HG02798 (cell line): ENCODE data around the gene UCP3.
A peak's percentile ranks its signal among the peaks of the same experiment; 100 is the strongest.

Source experiments
- ATAC-seq: cut with Tn5 transposase; IDR thresholded peaks from one replicate; pipeline ENCODE4 v1.9.1; 2021; ENCODE audit warnings: mild to moderate bottlenecking; ENCODE audit not compliant: unreplicated experiment, poor library complexity

The UCP3 gene

DNA sequence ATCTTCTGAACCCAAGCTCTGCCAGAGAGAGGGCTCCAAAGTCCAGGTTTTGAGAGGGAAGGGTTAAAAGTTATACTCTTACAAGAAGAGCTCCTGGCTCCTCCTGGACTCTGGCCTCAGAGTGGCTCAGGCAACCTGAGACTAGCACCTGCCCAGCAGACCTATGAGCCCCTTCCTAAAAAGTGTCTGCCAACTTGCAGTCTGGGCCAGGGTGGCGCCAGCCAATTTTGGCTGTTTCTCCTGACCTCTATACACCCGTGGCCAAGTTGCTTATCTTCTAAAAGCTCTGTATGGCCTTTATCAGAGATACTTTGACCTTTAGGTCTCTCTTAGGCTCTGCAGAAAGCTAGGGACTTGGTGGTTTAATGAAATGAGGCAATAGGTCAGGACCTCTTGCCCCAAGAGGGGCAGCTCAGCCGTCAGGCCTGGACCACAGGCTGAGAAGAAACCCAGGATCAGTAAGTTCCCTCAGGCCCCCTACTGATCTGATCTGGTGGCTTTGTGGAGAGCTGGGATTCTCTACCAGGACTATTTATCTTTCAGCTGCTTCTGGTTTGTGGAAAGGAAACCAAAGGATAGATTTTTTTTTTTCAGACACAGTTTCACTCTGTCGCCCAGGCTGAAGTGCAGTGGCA lies 10.3 kb upstream of the UCP3 start:
- ATAC-seq: no peak

DNA sequence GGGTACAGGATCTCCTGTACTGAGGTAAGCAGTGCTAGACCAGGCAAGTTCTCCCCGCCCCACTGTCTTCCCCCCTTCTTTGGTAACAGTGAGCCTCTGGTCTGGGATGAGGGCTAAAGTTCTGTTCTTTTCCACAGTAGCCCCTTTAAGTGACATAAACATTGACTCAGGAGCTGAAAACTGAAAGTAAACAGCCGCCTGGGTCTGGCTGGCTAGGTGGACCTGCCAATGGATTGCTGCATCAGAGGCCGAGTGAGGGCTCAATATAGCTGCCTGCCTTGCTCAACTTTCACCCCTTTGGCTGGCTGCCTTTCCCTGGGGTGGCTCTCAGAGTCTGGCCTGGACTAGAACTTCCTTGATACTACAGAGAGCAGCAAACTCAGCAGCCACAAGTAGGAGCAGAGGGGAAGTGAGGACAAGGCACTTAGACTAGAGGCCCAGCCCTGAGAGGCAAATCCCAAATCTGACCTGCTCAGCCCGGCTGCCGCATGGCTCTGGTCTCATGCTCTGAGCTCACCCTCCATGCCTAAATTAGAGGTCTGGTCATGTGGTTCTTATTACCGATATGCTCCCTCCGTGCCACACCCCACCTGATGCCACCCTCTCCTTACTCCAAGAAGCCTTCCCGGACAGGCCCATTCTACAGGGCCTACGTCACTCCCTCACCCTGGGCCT lies 9.6 kb upstream of the UCP3 start:
- ATAC-seq: no peak

DNA sequence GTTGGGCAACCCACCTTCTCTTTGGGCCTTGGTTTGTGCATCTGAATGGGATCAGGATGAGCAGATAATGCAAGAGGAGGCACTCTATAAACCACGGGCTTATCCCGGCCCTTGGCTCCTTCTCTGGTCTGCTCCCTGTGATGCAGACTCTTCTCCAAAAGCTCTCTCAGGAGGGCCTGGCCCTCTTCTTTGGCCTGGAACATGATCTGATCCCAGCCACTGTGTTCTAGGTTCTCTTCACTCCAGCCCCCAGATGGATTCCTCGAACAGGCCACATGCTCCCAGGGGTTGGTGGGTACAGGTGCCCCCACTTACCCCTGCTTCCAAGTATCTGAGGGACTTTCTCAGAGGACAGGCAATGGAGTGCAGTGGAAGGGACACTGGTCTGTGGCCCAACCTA lies 8.7 kb upstream of the UCP3 start:
- ATAC-seq: no peak

DNA sequence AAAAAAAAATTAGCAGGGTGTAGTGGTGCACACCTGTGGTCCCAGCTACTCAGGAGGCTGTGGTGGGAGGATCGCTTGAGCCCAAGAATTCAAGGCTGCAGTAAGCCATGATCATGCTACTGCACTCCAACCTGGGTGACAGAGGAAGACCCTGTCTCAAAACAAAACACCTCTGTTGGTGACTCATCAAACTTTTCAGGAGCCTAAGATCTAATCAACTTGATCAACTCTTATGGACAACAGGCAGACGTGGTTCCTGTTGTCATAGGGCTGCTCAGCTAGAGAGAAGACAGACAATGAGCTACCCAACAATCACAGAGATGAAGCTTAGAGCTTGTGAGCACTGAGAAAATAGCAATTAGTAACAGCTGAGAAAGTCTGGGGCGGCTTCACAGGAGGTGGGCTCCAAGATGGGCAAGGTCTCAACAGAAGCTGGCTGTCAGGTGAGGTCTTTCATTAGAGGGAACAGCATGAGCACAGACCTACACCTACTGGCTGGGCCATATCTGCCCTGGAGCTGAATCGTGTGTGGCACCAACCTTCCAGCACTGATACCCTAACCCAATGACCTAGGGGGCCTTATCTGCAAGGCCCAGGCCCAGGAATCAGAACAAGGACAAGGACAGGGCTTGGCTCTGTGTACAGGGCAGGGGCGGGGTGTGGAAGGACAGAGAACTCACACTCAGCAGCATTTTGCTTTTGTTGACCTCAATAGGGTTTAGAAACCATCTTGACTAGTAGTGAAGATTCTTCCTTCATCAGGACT lies 7.2 kb upstream of the UCP3 start:
- ATAC-seq: no peak

DNA sequence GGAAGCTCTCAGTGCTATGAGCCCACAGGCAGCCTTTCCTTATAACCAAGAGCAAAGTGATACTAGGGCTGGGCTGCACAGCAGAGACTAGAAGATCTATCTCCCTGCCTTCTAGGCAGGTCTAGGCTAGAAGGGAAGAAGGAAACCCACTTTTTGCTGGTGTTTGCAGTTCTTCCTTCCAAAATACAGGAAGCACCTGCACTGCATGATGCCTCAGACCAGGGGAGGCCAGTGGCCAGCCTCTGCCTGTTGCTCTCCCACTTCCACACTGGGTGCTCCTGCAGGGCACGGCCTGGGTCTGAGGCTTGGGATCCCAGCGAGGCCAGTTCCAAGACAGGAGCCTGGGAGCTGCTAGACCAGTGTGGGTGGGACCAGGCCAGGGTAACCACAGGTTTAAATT lies 6.0 kb upstream of the UCP3 start:
- no peak for ATAC-seq

DNA sequence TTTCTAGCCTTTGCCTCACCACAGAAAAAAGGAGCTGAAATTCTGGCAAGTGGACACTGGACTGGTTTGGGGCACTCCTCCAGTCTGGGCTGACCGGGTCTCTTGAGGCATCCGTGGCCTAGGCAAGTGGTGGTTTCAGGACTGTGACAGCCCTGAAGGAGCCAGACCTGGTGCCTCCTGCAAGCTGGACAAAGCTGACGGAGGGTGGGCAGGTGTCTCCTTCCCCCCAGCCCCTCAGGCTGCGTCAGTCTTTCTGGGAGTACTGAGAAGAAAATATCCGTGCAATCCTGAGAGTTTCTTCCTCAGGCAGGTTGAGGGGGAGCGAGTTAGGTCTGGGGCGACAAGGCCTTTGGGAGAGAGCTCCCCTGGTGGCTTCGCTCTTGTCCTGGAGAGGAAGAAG lies 4.3 kb upstream of the UCP3 start:
- no peak for ATAC-seq

DNA sequence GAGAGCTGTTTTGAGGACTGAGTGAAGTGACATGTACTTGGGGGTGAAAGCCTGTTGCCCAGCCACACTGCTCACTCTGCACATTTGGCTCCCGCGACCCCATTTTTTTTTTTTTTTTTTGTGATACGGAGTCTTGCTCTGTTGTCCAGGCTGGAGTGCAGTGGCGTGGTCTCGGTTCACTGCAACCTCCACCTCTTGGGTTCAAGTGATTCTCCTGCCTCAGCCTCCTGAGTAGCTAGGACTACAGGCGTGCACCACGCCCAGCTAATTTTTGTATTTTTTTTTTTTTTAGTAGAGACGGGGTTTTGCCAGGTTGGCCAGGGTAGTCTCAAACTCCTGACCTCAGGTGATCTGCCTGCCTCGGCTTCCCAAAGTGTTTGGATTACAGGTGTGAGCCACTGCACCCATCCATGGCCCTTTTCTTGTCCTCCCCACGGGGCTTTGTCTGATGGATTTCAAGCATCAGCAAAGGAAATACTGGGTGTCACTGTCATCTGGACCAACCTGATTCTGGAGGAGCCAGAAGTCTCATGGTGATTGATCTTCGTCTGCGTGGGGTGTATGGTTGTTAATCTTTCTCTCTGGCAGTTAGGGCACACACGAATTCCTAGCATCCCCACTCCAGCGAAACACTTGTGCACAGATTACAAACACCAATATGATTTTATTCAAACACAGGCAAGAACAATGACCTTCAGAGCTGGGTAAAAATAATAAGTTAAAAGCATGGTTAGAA lies 3.4 kb upstream of the UCP3 start:
- ATAC-seq: no peak

DNA sequence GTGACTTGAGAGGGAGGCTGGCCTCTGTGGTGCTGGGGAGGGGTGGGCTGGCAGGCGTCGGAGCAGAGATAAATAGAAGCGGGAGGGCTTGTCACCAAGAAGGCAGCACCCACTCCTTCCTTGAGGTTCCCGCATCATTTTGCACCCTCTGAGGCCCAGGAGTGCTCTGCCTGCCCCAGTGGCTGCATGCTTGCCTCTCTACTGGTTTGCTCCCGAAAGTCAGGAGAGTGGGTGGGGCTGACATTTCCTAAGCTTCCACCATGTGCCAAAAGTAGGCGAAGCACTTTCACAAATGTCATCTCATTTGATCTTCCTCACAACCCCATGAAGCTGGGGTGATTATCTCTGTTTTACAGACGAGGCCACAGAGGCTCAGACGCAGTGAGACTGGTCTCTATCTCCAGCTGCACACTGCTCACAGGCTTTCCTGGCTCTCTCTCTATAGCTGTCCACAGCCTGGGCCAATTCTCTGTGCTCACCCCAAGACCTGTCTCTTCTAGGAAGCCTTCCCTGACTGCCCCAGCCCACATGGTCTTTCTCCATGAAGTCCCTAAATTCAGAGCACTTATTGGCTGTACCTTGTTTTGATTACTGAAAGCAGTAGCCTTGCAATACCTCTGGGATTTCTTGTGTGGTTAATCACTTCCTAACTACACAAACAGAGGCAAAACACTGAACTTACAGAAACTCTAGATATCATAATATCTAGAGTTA lies 2.6 kb upstream of the UCP3 start:
- peak; percentile 64 for ATAC-seq

DNA sequence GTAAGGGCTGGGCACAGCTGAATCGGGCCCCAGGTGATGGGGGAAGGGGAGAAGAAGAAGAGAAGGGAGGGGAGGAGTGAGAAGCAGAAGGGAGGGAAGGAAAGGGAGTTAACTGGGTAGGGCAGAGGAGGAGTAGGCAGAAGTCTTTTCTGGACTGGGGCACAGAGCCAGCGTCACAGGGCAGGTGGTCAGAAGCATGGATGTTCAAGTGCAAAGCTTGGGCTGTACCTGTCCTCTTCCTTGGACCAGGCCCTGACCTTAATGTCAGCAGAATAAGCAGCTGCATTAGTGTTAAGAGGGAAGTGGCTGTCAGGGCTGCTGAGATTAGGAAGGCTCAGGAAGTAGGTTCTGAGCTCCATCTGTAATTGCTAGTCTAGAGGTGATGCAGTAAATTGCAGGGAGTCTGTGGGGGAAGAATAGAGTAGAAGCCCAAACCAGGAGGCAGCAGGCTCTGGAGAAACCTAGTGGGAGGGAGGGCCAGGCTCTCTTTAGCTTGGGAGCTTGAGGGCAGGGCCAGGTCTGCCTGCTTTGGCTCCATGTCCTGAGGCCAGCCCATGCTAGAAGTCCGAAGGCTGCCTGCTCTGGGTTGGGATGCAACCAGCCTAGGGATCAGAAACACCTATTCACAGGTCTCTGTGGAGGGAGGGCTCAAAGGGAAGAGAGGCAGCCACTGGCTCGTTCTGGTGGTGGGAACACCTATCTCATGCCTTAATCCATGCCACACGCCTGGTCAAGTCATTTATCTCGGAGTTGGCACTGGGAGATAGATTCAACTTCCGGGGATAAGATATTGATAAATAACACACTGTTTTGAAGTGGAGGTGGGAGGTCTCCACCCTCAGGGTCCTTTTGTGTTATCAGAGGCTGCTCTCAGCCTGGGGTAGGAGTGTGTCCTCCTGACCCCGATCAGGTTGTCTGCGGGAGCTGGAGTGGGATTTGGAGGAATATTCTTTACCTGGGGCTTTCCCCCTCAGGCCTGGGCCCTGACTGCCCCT lies 1.7 kb upstream of the UCP3 start:
- ATAC-seq: no peak

DNA sequence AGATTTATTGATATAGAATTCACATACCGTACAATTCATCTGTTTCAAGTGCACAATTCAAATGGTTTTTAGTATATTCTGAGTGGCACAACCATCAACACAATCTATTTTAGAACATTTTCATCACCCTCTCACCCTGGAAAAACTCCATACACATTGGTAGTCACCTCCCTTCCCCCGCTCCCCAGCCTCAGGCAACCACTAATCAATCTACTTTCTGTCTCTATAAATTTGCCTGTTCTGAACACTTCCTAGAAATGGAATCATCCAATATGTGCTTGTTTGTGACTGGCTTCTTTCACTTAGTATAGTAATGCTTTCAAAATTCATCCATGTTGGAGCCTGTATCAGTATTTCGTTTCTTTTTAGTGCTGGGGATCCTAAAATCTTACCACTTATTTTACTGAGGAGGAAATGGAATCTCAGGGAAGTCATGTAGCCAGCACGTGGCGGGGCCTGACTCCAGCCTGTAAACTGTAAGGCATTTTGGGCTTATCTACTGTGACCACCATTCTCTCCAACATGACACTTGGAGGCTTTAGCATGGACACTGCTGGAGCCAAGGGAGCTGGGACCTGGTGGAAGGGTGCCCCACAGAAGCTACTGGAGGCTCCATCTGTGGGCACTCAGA lies 905 bp upstream of the UCP3 start:
- ATAC-seq: no peak

DNA sequence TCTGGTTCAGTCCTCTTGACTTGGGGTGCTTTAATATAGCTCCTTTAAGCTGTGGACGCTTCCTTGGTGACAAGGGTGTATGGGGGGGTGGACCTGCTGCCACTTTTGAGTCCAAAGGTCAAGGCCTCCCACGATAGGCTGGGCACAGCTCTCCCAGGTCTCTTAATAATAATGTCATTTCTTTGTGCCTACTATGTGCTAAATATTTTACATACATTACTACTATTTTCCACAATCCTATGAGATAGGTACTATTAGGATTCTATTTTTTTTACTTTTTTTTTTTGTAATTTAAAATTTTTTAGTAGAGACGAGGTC lies 304 bp upstream of the UCP3 start:
- no peak for ATAC-seq

DNA sequence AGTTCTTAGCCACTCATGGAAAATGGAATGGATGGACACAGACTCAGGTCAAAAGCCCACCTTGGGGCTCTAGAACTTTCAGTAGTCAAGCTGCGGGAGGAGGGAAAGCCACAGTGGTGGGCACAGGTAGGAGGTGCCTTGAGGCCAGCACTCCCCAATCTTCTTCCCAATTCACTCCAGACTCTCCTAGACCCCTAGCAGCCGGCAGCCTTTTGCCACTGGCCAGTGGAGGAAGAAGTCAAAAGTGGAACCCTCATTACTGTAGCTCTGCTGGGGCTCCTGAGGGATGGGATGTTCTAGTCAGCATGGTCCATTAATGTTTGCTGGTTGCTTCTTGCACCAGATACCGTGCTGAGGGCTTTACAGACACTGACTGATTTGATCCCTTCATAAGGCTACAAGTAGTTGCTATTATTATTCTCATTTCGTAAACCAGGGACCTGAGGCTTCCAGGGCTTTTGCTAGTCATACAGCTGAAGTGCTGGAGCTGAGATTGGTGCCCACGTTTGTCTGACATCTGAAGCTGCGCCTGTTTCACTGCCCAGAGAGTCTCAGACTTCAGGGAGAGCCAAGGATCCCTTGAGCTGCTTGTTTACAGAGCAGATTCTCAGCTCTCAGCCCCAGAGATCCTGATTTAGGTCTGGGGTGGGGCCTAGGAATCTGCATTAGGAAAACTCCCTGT lies 1.1 kb downstream of the UCP3 start:
- ATAC-seq: no peak

DNA sequence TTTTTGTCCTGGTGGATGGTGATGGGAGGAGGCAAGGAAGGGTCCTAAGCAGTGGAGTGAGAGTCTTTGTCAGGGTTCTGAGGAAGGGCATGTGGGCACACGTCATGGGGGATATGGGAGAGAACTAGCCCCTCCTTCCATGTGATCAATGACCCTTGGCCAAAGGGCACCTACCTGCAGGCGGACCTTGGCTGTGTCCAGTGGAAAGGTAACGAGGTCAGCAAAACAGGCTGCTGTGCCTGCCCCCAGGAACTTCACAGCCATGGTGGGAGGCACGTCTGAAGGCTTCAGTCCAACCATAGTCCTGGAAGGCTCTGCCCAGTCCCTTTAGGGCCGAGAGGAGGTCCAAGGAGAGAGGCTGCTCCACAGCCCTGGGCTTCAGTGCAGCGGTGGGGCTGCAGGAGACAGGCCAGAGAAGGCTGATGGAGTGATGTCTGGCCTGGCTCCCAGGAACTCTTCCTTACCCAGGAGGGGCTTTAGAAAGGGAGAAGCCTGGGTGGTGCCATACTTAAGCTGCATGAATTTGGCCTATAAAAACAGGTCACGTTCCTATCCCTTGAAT lies 2.1 kb downstream of the UCP3 start:
- no peak for ATAC-seq

DNA sequence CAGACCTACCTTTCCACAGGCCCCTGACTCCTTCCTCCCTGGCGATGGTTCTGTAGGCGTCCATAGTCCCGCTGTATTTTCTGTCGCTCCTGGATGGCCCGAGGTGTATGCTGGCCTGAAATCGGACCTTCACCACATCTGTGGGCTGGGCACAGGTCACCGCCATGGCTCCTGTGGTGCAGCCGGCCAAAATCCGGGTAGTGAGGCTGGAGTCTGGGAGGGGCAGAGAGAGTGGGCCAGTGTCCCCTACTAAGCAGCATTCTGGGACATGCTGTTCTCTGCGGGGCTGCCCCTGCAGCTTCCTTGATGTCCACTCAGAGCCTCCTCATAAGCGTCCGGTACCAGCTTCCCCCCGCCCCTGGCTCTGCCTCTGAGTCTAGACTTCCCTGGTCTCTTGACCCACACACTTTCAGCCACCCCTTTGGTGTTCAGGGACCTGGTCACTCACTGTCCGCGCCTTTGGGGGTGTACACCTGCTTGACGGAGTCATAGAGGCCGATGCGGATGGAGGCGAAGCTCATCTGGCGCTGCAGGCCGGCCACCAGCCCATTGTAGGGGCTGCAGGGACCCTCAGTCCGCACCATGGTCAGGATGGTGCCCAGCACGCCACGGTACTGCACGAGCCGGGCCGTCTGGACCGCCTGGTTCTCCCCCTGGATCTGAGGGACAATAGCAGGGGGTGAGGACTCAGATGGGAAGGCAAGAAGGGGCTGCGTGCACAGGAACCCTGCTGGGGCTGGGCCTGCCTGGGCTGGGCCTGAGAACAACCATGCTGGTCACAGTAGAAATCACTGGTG lies 3.0 kb downstream of the UCP3 start:
- no peak for ATAC-seq

DNA sequence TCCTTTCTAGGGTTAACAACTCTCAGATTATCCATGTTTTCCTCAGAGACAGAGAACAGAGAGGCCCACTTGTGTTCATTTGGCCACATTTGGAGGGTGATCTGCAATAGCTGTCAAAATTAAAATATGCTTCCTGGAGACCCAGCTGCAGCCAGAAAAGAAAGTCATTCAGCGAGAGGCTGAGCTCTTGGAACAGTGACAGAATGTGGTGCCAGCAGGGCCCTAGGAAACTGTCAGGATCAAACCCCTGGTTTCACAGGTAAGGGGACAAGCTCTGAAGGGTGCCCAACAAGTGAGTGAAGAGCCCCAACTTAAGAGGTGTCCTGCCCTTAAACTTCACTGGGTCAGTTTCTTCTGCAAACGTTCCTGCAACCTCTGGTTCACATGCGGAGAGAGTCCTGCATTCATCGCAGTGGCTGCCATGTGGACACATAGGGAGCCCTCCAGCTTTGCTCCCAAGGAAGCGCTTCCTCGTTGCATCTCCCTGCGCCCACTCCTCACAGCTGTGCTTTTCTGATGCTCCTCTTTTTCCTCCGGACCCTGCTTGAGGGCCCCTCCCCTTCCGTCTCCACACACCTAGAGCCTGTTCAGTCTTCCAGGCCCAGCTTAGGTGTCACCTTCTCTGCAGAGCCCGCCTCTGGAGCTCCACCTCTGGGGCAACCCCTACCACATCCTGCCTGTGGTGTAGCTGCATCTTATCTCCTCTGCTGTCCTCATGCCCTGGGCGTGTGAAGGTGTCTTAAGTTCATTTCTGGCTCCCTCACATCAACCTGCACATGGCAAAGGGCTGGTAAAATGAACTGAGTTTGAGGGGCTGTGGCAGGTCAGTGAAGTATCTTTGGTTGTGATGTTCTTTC lies 3.9 kb downstream of the UCP3 start:
- ATAC-seq: no peak

DNA sequence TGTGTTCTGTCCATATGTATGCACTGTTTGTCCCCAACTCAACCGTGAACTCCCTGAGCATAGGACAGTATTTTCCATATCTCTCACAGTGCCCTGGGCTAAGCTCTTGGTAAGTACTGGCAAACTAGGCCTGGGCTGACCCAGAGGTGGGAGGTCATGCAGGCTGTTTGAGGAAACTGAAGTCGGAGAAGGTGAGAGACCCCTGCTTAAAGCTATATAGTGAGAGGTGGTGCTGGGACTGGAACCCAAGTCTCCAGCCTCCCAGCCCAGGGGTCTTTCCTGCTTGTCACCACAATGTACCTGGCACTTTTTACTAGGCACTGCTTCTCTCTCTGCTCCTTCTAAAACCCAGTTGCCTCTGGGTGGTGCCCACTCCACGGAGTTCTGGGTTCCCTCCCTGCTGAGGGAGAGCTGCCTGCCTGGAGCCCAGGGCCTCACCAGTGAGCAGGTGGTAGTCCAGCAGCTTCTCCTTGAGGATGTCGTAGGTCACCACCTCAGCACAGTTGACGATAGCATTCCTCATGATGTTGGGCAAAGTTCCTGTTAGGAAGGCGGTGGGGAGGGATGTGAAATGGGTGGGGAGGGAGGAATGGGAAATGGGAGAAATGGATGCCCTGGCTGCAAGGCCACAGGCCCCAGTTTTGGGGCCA lies 4.7 kb downstream of the UCP3 start:
- ATAC-seq: no peak
